LoVo (cell line): ENCODE results near the gene FAR1.
"Not testable (repeated sequence)": the region's sequence is repeated elsewhere in the genome, so short reads cannot be mapped to it uniquely, and the experiment has no call there.

Experiments
- DNase-seq: peaks from one replicate; pipeline ENCODE4 v3.0.0-alpha.2; 2016; ENCODE audit warnings: low spot score

FAR1 gene, protein sequence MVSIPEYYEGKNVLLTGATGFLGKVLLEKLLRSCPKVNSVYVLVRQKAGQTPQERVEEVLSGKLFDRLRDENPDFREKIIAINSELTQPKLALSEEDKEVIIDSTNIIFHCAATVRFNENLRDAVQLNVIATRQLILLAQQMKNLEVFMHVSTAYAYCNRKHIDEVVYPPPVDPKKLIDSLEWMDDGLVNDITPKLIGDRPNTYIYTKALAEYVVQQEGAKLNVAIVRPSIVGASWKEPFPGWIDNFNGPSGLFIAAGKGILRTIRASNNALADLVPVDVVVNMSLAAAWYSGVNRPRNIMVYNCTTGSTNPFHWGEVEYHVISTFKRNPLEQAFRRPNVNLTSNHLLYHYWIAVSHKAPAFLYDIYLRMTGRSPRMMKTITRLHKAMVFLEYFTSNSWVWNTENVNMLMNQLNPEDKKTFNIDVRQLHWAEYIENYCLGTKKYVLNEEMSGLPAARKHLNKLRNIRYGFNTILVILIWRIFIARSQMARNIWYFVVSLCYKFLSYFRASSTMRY

DNA sequence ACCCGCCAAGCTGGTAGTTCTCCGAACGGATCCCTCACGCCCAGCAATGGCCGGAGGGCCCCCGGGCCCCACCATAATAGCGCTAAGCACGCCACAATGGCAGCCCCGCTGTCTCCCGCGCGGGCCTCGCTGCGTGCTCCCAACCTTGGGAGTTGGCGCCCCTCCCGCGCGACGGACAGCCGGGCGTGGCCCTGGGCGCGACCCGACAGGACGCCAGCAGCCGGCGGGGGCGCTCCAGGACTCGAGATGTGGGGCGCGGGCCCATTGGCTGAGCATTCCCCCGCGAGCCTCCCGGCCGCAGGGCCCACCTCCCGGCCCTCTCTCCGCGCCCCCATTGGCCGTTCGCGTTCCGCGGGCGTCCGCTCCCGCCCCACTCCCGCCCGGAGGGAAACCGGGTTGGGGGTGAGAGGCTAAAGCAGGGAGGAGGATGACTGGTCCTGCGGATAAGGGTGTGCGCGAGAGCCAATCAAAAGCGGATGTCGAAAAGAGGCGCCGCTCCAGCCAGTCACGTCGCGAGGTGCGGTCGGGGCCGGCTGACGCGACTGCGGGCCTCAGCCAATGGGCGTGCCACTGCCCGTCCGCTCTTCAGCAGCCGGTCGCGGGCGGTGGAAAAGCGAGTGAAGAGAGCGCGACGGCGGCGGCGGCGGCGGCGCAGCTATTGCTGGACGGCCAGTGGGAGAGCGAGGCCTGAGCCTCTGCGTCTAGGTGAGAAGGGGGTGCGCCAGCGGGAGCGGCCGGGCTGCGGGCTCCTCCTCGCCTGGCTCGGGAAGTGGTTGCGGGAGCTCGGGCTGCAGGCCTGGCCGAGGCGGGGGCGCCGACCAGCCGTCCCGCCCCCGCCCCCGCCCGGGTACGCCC is at the start of gene FAR1:
Gene FAR1 (plus strand): TSS at position 567 of the 855 bp plus-strand sequence. CDS start 26,098 bp downstream, outside the sequence.
- DNase-seq: peak; percentile 97

DNA sequence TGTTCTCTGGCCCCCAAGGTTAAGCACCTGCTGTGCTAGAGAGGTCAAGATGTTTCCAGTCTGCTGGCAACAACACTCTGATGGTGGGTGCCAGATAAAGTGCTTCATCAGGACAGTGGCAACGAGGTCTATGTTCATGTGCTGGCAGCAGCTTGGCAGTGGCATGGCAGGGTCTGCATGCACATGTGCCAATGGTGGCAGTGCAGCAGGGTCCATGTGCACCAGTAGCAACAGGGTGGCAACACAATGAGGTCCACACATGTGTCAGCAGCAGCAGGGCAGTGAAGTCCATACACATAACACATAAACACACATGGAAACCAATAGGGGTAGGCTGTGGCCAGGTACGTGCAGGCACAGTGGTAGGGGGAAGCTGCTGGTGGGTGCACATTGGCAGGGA is 48.4 kb upstream of the FAR1 start:
- no peak for DNase-seq

DNA sequence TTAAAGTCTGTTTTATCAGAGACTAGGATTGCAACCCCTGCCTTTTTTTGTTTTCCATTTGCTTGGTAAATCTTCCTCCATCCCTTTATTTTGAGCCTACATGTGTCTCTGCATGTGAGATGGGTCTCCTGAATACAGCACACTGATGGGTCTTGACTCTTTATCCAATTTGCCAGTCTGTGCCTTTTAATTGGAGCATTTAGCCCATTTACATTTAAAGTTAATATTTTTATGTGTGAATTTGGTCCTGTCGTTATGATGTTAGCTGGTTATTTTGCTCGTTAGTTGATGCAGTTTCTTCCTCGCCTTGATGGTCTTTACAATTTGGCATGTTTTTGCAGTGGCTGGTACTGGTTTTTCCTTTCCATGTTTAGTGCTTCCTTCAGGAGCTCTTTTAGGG is 41.6 kb upstream of the FAR1 start:
- not testable (repeated sequence) for DNase-seq

DNA sequence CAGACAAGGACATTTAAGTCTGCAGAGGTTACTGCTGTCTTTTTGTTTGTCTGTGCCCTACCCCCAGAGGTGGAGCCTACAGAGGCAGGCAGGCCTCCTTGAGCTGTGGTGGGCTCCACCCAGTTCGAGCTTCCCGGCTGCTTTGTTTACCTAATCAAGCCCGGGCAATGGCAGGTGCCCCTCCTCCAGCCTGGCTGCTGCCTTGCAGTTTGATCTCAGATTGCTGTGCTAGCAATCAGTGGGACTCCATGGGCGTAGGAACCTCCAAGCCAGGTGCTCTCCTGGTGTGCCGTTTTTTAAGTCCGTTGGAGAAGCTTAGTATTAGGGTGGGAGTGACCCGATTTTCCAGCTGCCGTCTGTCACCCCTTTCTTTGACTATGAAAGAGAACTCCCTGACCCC is 39.8 kb upstream of the FAR1 start:
- DNase-seq: not testable (repeated sequence)

DNA sequence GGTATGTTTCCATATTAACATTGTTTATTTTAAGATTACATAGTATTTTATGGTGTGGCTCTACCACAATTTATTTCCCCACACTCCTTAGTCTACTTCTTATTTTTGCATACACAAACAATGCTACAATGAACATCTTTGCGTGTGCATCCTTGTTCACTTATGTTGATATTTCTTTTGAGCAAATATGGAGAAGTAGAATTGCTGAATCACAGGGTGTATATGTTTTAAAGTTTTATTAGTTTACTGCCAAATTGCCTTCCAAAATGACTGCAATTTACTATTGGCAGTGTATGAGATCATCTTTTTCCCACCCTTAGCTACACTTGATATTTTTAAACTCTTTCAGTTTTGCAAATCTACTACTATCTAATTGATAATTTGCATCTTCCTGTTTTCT is 38.7 kb upstream of the FAR1 start:
- no peak for DNase-seq

DNA sequence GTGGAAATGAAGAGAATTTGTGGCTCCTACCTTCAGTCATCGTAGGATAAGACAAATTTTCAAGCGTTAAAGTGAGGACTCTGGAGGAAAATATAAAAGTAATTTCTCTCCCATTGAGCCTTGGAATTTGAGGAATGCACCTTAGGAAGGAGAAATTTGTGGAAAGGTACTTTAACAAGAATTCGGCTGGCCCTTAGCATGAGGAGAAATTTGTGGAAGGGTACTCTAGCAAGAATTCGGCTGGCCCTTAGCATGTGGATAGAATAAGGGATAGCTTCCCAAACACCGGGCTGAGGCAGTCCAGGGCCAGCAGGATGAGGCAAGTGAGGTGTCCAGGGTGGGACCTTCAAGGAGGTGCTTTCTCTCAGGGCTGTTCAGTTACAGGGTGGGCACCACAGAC is 33.2 kb upstream of the FAR1 start:
- DNase-seq: no peak

DNA sequence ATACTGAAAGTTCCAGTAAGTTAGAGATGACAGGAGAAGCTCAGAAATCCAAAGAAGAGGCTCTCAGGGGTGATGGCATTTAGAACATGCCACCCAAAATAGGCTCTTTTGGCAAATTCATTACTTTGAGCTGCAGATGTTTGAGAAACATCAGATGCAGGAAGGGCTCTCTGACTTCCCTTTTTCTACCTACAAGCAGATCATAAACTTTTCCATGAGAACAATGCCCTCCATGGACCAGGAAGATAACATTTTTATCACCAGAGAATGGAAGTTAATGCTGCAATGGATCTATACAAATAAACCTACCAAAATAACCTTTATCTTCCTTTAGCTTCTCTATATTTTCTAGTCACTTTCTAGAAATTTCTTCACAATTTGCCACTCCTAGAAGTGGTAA is 32.7 kb upstream of the FAR1 start:
- no peak for DNase-seq

DNA sequence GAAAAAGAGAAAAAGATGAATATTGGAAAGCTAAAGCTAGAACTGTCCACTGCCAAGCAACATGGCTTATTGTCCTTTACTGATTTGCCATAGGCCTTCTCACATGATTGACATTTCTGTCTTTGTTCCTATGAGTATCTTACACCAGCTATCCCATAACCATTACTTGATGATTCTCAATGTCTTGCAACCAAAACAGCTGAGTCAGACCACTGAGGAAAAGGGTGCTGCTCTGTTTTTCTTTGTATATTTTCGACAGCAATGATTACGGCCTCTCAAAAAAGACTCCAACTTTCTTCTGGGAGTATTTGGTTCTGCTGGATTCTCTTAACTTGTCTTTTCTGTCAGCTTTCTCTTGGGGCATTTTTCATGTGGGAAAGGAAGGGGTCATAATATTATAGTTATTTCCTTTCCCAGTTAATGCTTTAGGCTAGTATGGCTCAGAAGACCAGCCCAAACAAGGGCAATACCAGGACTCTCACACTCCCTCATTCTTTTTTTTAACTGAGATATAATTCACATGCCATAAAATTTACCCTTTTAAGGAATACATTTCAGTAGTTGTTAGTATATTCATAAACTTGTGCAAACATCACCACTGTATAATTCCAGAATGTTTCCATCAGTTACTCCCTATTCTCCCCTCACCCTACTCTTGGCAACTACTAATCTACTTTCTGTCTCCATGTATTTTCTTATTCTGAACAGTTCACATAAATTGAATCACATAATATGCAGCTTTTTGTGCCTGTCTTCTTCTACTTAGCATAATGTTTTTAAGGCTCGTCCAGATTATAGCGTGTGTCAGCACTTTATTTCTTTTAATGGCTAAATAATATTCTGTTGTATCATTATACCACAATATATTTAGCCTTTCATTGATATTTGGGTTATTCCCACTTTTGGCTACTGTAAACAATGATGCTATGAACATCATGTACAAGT is 31.1 kb upstream of the FAR1 start:
- no peak for DNase-seq

DNA sequence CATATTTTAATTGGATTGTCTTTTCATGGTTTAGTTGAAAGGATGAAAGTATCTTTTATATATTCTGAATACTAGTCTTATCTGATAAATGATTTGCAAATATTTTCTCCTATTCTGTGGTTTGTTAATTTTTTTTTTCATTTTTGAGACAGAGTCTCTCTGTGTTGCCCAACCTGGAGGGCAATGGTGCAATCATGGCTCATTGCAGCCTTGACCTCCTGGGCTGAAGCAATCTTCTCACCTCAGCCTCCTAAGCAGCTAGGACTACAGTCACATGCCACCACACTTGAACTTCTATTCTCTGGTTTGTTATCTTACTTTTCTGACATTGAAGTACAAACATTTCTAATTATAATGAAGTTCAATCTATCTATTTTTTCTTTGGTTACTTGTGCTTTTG is 30.0 kb upstream of the FAR1 start:
- DNase-seq: no peak

DNA sequence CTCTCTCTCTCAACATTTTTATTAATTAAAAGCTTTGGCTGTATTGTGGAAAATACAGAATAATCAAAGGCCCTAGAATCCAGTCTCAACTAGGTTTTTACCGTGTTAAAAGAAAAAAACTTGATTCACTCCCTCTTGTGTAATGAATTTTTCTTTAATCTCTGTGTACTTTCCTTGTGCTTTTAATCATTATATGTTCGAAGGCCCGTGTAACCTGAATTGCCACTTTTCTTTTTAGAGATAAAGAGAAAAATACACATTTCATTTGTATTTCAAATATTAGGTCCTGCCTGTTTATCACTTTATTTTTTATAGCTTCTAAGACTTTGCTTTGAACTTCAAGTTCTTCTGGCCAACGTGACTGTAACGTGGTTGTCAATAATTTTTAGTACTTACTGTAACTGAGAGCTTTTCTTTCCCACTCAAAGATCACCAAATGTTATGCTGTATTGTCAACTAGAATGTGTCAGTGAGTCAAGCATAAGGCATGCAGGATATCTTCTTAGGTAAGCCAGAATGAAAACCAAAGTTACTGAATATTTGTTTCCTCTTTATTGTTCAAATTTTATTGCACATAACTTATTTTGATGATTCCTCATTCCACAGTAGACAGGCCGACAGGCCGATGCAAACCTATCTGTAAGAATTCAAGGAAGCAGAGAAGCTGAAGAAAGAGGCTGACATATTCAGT is 23.3 kb upstream of the FAR1 start:
- peak; percentile 13 for DNase-seq

DNA sequence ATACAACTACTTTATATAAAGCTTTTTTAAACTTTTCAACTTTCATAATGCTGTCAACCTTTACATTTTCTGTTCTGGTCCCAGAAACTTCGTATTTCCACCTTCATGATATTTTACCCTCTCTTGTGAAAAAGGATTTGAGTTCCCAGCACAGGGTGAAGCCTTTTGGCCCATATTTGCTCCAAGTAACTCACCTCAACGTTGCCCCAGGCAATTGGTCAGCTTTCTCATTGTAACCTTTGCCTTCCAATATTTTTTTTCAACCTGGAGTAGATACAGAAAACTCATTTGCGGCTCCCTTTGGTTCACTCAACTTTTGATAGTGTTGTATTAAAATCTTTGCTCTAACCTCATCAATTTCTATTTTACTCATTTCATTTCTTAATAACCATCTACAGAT is 21.1 kb upstream of the FAR1 start:
- no peak for DNase-seq

DNA sequence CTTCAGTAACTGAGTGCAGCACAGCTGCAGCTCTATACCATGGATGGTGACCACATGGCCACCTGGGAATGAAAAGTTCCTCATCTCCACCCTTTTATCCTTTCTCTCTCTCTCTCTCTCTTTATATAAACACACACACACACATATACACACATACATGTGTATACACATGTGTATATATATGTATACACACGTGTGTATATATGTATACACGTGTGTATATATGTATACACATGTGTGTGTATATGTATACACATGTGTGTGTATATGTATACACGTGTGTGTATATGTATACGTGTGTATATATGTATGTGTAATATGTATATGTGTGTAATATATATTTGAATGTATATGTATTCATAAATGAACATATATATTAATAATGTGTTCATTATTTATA is 18.8 kb upstream of the FAR1 start:
- no peak for DNase-seq

DNA sequence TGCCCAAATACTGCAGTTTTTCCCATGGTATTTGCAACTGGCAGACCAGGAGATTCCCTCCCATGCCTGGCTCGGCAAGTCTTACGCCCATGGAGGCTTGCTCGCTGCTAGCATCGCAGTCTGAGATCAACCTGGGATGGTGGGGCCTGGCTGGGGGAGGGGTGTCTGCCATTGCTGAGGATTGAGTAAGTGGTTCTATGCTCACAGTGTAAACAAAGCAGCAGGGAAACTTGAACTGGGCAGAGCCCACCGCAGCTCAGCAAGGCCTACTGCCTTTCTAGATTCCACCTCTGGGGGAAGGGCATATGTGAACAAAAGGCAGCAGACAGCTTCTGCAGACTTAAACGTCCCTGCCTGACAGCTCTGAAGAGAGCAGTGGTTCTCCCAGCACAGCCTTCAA is 17.0 kb upstream of the FAR1 start:
- not testable (repeated sequence) for DNase-seq

DNA sequence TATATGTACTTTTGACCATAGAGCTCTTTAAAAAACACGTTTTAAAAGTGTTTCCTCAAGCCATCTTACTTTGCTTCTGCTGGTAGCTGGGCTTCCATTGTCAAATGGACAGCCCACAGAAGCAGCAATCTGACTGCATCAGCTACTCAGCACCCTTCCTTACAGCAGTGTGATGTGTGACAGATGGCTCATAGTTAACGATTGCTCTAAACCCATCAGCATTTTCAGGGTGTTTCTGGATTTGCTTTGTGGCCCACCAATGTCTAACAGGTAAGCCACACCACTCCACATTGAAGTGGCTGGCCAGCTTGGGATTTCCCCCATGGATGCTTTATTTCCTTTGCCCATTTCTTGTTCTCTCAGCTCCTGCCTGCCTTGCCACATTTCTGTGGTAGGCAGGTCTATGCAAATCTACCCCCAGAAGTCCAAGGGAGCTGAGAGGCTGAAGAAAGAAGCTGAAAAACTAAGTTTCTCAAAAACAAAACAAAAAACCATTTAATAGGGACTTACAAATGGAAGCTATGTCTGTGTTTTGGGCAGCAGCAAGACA is 7.3 kb upstream of the FAR1 start:
- DNase-seq: no peak

DNA sequence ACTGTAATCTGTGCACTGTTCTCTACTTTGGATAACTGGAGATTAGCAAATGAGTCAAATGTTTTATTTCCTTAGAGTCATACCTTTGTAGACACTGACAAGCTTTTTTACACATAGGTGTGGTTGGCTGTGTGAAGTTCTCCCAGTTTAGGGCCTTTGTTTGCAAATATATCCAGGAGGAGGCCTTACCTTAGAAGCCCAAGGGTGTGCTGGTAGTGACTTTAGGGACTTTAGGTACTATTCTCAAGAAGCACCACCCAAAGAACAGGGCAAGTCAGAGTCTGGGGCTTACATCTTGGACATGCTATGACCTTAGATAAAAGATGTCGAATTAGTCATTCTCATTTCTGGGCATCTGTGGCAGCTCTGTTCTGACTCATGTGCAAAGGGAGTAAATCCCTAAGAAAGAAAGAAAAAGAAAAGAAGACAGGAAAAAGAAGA is 4.8 kb upstream of the FAR1 start:
- no peak for DNase-seq

DNA sequence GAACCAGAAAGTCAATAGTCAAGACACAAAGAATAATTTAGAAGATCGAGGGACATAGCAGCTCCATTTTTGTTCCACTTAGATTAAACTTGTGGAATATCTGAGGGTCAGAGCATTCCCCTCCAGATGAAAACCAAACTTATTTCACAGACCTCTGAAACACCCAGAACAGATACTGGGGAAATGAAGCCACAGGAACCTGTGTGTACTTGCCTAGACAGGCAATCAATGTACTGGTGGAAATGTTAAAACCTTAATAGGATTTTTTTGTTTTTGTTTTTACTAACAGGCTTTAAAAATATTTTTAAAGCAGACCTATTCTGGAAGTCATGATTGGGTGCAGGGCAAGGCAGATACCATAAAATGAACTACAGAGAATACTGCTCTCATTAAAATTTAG is 4.1 kb upstream of the FAR1 start:
- DNase-seq: no peak

DNA sequence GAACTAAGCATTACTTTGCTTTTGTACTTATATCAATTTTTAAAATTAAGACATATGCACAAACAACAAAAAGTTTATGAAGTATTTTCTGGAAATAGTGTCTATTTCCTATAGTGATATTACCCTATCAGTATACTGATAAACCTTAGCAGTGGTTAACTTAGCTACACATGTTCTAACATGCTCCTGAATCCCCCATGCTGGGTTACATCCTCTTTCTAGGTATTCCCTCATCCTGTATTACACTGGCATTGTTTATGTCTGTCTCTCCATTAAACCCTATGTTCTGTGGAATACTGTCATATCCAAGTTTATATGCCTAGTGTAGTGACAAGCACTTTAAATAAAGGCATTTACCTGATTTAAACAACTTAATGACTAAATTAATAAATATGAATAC is 1.8 kb upstream of the FAR1 start:
- no peak for DNase-seq

DNA sequence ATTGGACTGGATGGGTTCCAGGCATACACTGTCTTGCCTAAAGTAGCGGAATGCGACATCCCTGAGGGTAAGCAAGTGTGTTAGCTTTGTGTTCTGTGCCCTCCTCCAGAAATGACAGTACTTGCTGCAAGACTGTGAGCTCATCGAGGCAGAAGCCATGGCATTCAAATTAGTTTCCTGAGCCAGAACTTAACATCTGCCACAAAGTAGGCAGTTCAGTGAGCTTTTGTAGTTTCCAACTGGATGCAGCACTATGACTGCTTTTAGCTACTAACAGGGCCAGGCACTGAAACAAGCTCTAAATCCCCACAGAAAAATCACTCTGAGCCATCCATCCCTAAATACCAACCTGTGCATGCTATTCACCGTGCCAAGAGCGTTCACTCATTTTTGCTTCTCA is 1.2 kb upstream of the FAR1 start:
- DNase-seq: no peak

DNA sequence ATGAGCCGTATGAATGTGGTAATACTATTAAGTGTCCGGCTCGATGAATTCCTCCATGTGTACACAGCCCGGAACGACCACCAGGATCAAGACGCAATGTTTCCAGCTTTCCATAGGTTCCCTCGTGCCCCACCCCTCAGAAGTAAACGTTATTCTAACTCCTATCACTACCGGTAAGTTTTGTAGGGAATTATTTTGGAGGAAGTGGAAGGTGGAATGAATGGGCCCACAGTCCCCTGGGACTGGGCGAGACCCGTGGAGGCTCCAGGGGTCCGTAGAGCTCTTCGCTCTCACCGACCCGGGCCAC is 720 bp upstream of the FAR1 start:
- no peak for DNase-seq

DNA sequence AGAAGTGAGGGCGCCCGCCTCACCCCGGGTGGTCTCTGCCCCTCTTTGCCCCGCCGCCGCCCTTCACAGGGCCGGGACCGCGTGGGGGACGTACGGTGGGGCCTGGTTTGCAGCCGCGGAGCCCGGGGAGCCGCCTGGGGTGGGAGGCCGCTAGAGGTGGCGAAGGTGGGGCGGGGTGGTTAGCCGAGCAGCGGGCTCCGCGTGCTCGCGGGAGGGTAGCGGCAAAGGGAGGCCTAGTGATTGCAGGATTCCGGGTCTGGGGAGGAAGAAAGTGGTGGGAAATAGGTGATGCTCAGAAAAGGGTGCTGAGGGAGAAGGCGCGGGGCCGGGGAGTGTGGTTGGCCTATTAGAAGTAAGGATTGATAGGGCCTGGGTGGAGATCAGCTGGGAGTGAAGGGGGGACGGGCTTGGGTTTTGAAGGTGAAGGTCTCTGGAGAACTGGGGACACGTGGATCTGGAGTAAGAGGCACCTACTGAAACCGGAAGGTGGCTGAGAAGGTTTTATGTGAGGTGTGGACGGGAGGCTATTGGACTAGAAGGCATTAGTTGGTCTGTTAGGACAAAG is 571 bp downstream of the FAR1 start:
- DNase-seq: peak; percentile 47
